ENCODE measurements around the gene KIF3A.
A peak's percentile ranks its signal among the peaks of the same experiment; 100 is the strongest.

Gene KIF3A

GRCh38 chr5:132772291-132773070 lies 35.1 kb upstream of the KIF3A start:
- no peak for TF ChIP-seq CTCF (conservative IDR thresholded peaks at IDR 0.05; ENCODE audit: low read depth, low read length)
- no peak overlapping the region for H3K4me3 ChIP-seq (ENCODE audit: low read depth, low read length)
- DNase-seq (ENCODE audit: low read depth): no peak

GRCh38 chr5:132771503-132771998 lies 34.2 kb upstream of the KIF3A start:
- peak; percentile 68 for DNase-seq (ENCODE audit: low read depth)
- TF ChIP-seq CTCF (conservative IDR thresholded peaks at IDR 0.05; ENCODE audit: low read depth, low read length): no peak
- no peak overlapping the region for H3K4me3 ChIP-seq (ENCODE audit: low read depth, low read length)

DNA sequence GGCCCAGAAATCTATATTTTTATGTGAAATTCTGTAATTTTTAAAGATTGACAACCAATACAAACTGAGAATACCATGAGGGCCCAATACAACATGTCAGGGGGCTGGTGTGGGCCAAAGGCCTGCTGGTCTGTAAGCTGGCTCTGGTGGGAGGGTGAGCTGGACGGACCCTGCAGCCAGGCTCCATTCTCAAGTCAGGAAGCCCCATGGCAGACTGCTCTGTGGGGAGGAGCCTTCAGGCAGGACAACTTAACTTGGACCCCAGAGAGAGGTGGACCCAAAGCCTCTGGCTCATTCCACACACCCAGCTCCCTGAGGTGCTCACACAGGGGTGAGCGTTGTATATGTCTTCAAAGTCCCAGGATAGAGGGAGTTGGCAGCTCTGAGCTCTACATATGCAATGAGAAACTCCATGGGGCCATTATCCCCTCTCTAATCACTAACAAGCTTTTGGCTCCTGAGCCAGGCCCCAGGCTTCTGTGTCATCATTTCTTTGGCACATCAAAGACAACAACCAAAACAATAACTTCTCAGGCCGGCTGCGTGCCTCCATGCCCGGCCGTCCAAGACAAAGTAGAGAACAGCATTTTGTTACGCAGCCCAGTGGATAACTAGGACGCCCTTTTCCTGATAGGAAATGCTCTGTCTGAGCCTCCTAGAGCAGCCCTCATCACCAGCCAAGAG lies 33.3 kb upstream of the KIF3A start:
- H3K4me3 ChIP-seq (ENCODE audit: low read depth, low read length): no peak overlapping the region
- no peak for TF ChIP-seq CTCF (conservative IDR thresholded peaks at IDR 0.05; ENCODE audit: low read depth, low read length)
- no peak for DNase-seq (ENCODE audit: low read depth)

DNA sequence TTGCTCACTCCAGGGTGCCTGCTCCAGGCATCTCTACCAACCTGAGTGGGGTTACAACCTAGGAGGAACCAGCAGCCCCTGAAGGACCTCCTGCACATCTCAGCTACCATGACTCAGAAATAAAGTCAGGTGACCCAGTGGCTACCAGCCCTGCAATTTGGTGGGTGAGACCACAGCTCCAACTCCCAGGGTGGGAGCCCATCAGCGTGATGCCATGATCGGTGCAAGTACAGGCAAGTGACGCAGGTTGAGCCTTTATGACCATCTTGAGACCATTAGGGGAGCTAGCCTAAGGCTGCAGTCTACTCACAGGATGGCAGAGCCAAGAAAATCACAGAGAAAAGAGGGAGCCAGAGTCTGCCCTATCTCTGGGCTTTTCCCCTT lies 31.1 kb upstream of the KIF3A start:
- DNase-seq (ENCODE audit: low read depth): no peak

DNA sequence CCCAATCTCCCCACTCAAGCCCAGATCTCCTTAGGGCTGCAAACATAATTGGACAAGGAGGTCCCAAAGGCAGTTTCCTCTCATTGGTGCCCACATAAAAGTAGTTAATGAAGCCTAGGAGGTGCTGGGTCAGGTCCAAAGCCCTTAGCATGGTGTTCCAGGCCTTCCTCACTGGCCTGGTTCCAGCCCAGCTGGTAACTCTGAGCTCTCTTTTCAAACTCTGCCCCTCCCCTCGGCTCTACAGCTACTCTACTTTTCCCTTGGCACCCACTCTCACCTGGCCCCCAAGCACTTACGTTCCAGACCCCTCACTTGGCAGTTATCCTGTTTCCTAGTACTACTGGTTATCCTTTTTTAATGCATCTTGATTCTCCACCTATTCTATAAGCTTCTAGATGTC lies 29.8 kb upstream of the KIF3A start:
- DNase-seq (ENCODE audit: low read depth): no peak
- TF ChIP-seq CTCF (conservative IDR thresholded peaks at IDR 0.05; ENCODE audit: low read depth, low read length): no peak
- no peak overlapping the region for H3K4me3 ChIP-seq (ENCODE audit: low read depth, low read length)

More for the DNA sequence above, 31.1 kb upstream of the KIF3A start:
- H3K4me3 ChIP-seq (ENCODE audit: low read depth, low read length): no peak overlapping the region
- no peak for TF ChIP-seq CTCF (conservative IDR thresholded peaks at IDR 0.05; ENCODE audit: low read depth, low read length)

- no peak for DNase-seq (ENCODE audit: low read depth)
- no peak overlapping the region for H3K4me3 ChIP-seq (ENCODE audit: low read depth, low read length)
- no peak for TF ChIP-seq CTCF (conservative IDR thresholded peaks at IDR 0.05; ENCODE audit: low read depth, low read length)
Measured at GRCh38 chr5:132766806-132767055, 29.4 kb upstream of the KIF3A start.
